WTC11 (cell line): ENCODE results near the gene GCG. TPM values are rescaled to one million over a fixed set of nuclear protein-coding genes. Genes with fewer than 3 reads are reported as not detected.

Experiments used
- total RNA-seq: library from RNA; stranded (reverse); gene quantifications from 3 replicates; pipeline ENCODE4 v1.2.3, GENCODE V29; 2021

Gene GCG
- total RNA-seq, 1 experiment from 2014 or later = not detected

Other genes starting within 250 kb of the GCG start
- 2.7 to 3.6 TPM (median 2.7 TPM) in 3 replicates for gene DPP4, start 78.0 kb downstream of the GCG start, total RNA-seq
- gene FAP, start 91.2 kb upstream of the GCG start, total RNA-seq = 0.21 TPM in 1 of 3 replicates, not detected in the others
- gene IFIH1, start 166.4 kb upstream of the GCG start, total RNA-seq = 1.3 to 2.3 TPM (median 2.1 TPM) in 3 replicates
- 42.1 to 46.2 TPM (median 44.5 TPM) in 3 replicates for gene GCA, start 191.9 kb upstream of the GCG start, total RNA-seq